ENCODE measurements around the gene ITGBL1.

Gene ITGBL1

DNA sequence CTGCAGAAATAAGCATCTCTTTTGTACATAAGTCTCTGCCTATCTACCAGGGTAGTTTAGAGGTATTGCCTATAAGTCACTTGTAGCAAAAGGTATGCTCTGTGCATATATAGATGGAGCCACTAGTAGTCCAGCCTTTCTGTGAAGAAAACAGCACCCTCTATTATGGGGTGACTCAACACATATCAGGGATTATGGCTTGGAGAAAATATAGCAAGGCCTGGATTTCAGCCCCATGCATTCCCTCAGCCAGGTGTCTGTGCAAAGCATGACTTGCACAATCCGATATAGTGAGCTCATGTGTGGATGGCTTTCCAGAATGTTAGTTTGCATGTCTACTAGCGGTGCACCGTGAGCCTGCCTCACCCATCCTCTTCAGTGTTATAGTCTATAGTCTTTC lies 22.7 kb upstream of the ITGBL1 start:
- H3K4me1 Mint-ChIP-seq, result no peaks in the 10 kb centered on the region
- DNase-seq (no peak), ATAC-seq (replicated peaks) (no peak)
- H3K27ac Mint-ChIP-seq, result no peak overlapping the region
- peaks cover 0 to 5% of the 10 kb centered on the region in 2 donors for H3K27me3 Mint-ChIP-seq
- no peak overlapping the region for H3K4me3 Mint-ChIP-seq
- H3K9me3 Mint-ChIP-seq, result peaks cover 0 to 2% of the 10 kb centered on the region in 2 donors
- H3K36me3 Mint-ChIP-seq, result no peaks in the 10 kb centered on the region

DNA sequence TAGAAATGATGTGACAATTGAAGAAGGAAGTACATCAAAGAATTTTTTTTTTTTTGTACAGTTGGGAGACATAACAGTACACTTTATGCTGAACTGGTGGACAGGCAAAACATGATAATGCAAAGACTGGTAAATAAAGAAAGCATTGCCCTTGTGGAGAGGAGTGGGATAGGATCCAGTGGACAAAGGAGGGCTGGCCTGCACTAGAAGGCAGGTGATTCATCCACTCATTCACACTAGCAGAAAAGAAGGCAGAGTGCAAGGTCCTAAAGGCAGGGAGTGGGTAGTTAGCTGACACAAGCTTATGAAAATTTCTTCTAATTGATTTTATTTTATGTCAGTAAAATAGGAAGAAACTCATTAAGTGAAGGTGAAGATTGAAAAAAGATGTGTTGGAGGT lies 18.6 kb upstream of the ITGBL1 start:
- no peaks in the 10 kb centered on the region for H3K4me1 Mint-ChIP-seq
- H3K27me3 Mint-ChIP-seq, result peaks cover 0 to 5% of the 10 kb centered on the region in 2 donors
- H3K36me3 Mint-ChIP-seq, result no peaks in the 10 kb centered on the region
- no peaks in the 10 kb centered on the region for H3K9me3 Mint-ChIP-seq
- no peak overlapping the region for H3K4me3 Mint-ChIP-seq
- DNase-seq (no peak), ATAC-seq (replicated peaks) (no peak)
- no peak overlapping the region for H3K27ac Mint-ChIP-seq

DNA sequence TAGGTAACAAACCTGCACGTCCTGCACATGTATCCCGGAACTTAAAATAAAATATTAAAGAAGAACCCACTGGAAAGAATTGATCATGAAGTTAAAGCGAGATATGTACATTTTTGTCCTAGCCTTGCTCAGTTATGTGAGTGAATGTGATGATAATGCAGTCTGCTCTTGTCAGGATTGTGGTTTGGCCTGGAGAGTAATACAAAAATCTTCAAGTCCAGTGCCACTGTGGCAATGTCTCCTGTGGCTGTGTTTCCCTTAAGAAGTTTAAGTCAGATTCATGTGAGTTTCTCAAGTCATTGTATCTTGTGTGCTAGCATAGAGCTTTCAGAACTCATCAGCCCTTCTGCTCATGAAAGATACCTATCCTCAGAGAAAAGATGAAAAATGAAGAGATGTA lies 18.0 kb upstream of the ITGBL1 start:
- Mint-ChIP-seq H3K27me3 (peaks cover 0 to 5% of the 10 kb centered on the region in 2 donors), H3K9me3 (no peaks in the 10 kb centered on the region), H3K4me1 (no peaks in the 10 kb centered on the region), H3K36me3 (no peaks in the 10 kb centered on the region), H3K4me3 (no peak overlapping the region), H3K27ac (no peak overlapping the region)
- DNase-seq (no peak), ATAC-seq (replicated peaks) (no peak)

DNA sequence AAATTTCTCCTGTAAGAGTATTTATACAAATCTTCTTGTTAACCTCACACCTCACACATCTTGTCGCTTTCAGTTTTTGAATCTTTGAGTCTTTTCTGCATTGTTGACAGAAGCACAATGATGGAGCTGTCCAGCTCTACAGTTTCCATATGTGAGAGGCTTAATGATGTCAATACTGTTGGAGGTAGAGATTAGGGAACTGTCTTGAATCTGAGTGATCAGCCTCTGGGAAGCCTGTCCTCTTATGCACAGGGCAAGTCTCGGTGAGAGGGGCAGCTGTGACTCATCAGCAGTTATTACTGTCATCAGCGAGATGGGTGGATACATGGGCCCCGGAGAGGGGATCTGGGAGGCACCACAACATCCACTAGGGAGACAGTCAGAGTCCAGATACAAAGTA lies 4.6 kb upstream of the ITGBL1 start:
- no peaks in the 10 kb centered on the region for H3K36me3 Mint-ChIP-seq
- H3K27me3 Mint-ChIP-seq, result peaks cover 5 to 11% of the 10 kb centered on the region in 2 donors
- ATAC-seq (replicated peaks) (no peak), DNase-seq (no peak)
- H3K9me3 Mint-ChIP-seq, result peaks cover 0 to 3% of the 10 kb centered on the region in 2 donors
- no peak overlapping the region for H3K4me3 Mint-ChIP-seq
- H3K27ac Mint-ChIP-seq, result no peak overlapping the region
- no peaks in the 10 kb centered on the region for H3K4me1 Mint-ChIP-seq

DNA sequence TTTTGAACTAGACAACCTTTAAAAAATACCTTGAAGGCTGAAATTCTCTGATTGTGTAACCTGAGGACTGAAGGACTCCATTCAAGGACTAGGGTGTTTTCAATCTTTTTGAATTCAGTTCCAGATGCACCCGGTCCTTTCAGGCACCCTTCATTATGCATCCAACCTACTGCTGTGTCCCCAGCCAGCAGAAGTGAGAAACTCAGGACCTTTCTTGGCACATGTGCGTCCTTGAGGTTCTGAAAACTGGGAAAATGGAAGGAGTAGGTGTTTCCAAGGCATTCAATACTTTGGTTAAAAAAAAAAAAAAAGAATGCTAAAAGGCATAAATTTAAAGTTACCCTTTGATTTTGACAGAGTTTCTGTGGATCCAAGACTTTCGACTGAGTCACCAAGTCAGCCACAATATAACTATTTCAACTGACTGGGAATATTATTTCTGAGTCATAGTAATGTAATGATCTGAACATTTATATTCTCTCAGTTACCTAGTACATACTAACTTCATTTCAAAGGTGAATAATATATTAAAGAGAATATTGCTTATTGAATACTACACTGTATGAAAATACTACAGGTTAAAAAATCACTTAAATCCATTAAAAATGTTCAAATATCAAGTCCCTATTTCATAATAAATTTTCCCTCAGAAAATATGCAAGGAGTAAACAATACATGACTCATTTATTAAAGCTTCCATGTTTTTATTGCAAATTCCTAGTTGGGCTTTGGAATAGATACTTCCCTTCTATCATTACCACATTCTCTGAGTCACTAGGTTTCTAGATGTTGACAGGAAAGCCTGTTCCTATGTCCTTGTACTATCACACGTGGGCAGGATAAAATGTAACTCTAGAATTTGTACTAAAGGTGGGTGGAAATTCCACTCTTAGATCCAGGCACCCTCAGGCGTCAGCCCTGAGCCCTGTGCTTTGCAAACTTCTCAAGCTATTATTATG lies 2.4 kb upstream of the ITGBL1 start:
- no peak overlapping the region for H3K4me3 Mint-ChIP-seq
- H3K9me3 Mint-ChIP-seq, result peaks cover 0 to 2% of the 10 kb centered on the region in 2 donors
- DNase-seq (no peak), ATAC-seq (replicated peaks) (no peak)
- peaks cover 20 to 22% of the 10 kb centered on the region in 2 donors for H3K27me3 Mint-ChIP-seq
- H3K27ac Mint-ChIP-seq, result no peak overlapping the region
- H3K36me3 Mint-ChIP-seq, result no peaks in the 10 kb centered on the region
- no peaks in the 10 kb centered on the region for H3K4me1 Mint-ChIP-seq

DNA sequence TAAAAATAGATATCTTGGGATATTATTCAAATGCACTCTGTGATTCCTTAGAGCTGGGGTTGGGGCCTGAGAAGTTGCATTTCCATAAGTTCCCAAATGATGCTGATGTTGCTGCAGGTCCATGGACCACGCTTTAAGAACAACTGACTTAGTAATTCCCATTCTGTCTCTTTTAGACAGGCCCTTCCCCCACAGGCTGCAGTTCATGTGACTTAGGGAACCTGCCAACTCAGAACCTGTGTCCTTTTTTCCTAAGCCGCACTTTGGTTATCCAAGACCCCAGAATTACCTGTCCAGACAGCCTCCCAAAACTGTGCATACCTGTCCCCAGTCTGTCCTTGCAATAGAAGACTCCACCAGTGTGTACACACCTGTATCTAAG lies 1.7 kb upstream of the ITGBL1 start:
- Mint-ChIP-seq H3K4me1 (no peaks in the 10 kb centered on the region), H3K27ac (no peak overlapping the region), H3K27me3 (peaks cover 20 to 23% of the 10 kb centered on the region in 2 donors)

DNA sequence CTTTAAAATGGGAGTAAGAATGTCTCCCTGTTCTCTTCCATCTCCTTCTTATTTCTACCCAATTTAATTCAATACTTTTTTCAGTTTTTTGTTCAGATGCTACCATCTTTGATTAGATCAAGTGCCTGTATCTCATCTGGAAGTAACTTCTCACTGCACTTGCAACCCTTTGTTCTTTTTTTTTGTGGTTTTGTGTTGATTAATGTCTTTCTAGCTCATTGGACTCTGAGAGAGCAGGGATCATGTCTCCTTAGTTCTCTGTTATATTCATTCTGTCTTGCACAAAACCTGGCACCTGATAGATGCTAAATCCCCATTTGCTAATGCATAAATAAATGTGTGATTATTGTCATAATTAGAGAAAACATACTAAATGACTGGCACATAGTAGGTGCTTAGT lies 834 bp upstream of the ITGBL1 start:
- Mint-ChIP-seq H3K27me3 (peaks cover 20 to 23% of the 10 kb centered on the region in 2 donors), H3K9me3 (peaks cover 0 to 2% of the 10 kb centered on the region in 2 donors), H3K36me3 (no peaks in the 10 kb centered on the region), H3K4me1 (no peaks in the 10 kb centered on the region), H3K27ac (no peak overlapping the region), H3K4me3 (no peak overlapping the region)
- DNase-seq, result no peak
- ATAC-seq (replicated peaks), result no peak

More for the DNA sequence above, 1.7 kb upstream of the ITGBL1 start:
- no peak for ATAC-seq (replicated peaks)
- H3K4me3 Mint-ChIP-seq, result no peak overlapping the region
- DNase-seq, result no peak
- H3K9me3 Mint-ChIP-seq, result peaks cover 0 to 2% of the 10 kb centered on the region in 2 donors
- no peaks in the 10 kb centered on the region for H3K36me3 Mint-ChIP-seq

DNA sequence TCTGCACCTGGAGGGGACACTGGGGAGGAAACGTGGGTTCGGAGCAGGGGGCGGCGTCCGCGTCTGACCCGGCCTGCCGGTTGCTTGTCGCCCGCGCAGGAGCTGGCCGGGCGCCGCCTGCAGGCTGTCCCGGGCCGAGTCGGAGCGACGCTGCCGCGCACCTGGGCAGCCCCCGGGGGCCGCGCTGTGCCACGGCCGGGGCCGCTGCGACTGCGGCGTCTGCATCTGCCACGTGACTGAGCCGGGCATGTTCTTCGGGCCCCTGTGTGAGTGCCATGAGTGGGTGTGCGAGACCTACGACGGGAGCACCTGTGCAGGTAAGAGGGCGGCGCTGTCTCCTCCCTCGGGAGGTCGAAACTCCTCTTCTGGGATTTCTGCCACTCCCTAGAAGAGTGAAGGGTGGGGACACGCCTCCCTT lies 1.3 kb downstream of the ITGBL1 start:
- Mint-ChIP-seq H3K36me3 (no peaks in the 10 kb centered on the region), H3K27ac (no peak overlapping the region), H3K4me1 (no peaks in the 10 kb centered on the region), H3K4me3 (no peak overlapping the region), H3K9me3 (peaks cover 0 to 2% of the 10 kb centered on the region in 2 donors), H3K27me3 (peaks cover 20 to 23% of the 10 kb centered on the region in 2 donors)
- DNase-seq (no peak), ATAC-seq (replicated peaks) (no peak)

DNA sequence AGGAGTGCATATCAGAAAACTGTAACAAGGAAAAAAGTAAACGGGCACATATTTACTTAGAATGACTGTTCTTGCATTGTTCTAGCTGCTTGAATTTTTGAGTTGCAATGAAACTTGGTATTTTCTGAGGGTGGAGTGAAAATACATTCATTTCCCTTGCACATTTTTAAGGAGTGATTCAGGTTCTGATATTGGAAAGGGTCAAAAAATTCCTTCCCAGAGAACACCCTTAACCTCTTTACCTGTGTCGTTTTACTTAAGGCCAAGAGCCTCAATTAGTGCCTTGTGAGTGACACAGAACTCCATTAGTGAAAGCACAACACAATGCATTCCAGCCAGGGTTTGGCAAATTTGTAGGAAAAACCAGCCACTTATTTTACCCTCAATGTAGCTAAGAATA lies 2.3 kb downstream of the ITGBL1 start:
- Mint-ChIP-seq H3K4me3 (no peak overlapping the region), H3K27ac (no peak overlapping the region), H3K4me1 (no peaks in the 10 kb centered on the region), H3K27me3 (peaks cover 20 to 23% of the 10 kb centered on the region in 2 donors), H3K36me3 (no peaks in the 10 kb centered on the region), H3K9me3 (peaks cover 0 to 2% of the 10 kb centered on the region in 2 donors)
- DNase-seq (no peak), ATAC-seq (replicated peaks) (no peak)

DNA sequence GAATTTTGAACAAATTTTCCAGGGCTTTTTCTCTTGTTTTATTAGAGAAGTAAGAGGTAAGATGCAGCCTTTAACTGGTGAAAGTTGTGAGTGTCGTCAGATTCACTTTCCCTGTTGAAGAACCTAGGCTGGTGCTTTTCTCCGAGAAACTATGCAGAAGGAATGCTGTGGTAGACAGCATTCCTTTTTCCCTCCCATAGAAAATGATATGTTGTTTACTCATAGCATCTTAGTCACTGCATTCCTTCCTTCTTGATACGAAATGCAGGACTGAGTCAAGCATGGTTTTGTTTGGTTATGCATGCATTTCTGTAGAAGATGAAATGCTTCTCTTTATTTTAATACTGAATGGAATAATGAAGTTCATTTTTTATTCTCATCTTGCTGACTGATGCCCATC lies 3.4 kb downstream of the ITGBL1 start:
- peaks cover 6 to 9% of the 10 kb centered on the region in 2 donors for H3K9me3 Mint-ChIP-seq
- H3K36me3 Mint-ChIP-seq, result no peaks in the 10 kb centered on the region
- ATAC-seq (replicated peaks), result no peak
- no peak overlapping the region for H3K27ac Mint-ChIP-seq
- H3K4me3 Mint-ChIP-seq, result no peak overlapping the region
- peaks cover 20 to 23% of the 10 kb centered on the region in 2 donors for H3K27me3 Mint-ChIP-seq
- no peaks in the 10 kb centered on the region for H3K4me1 Mint-ChIP-seq
- no peak for DNase-seq

DNA sequence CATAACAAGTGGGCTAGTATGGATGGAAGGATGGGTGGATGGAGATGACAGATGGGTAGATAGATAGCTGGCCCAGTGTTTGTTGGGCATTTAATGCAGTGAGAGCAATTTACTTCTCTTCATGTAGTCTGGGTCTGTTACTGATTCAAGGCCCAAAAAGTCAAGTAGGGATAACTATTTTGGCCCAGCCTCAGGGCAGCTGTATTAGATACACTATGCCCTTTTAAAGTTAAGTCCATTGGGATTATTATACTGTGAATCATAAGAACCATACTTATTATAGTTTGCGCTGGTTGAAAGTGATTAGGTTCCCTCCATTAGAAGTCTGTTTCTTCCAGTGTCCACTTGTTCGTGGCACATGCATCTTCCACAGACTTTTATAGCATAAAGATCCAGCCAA lies 4.7 kb downstream of the ITGBL1 start:
- no peak overlapping the region for H3K4me3 Mint-ChIP-seq
- H3K27ac Mint-ChIP-seq, result no peak overlapping the region
- H3K36me3 Mint-ChIP-seq, result no peaks in the 10 kb centered on the region
- peaks cover 6 to 9% of the 10 kb centered on the region in 2 donors for H3K9me3 Mint-ChIP-seq
- DNase-seq (no peak), ATAC-seq (replicated peaks) (no peak)
- no peaks in the 10 kb centered on the region for H3K4me1 Mint-ChIP-seq
- H3K27me3 Mint-ChIP-seq, result peaks cover 14 to 23% of the 10 kb centered on the region in 2 donors

DNA sequence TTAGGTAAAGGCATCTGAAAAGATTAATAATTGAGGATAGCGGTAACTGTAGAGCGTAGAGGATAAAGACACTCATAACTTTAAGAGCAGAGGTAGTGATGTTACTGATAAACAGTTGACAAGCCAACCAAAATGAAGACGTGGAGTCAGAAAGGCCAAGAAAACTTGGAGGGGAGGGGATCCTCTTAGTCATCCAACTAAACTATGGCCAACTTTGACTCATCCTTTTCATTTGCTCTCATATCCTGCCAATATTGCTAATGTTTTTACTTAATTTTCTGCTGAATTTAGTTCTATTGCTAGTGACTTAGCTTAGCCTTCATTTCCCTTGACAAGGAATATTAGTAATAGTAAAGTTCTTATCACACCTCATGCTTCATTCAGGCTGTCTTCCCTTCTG lies 13.4 kb downstream of the ITGBL1 start:
- Mint-ChIP-seq H3K36me3 (no peaks in the 10 kb centered on the region), H3K4me1 (no peaks in the 10 kb centered on the region), H3K4me3 (no peak overlapping the region), H3K27ac (no peak overlapping the region), H3K9me3 (no peaks in the 10 kb centered on the region), H3K27me3 (no peaks in the 10 kb centered on the region)
- ATAC-seq (replicated peaks) (no peak), DNase-seq (no peak)

DNA sequence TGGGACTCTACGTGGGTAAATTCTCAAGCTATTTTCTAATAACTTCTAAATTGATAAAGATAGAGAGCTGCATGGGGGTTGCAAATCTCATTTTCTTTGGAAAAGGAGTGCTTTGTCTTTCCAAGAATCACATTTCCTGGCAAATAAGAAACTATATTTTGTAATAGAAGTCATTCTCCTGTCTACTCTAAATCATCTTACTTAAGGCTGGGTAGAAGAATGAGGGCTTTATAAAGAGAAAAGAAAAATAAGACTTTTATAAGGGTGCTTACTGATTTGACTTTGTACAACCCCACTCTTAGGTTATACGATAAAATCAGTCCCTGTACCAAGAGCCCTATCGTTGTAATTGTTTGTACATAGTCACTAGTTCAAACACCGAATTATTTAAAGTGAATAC lies 14.9 kb downstream of the ITGBL1 start:
- Mint-ChIP-seq H3K9me3 (no peaks in the 10 kb centered on the region), H3K27ac (no peak overlapping the region), H3K4me3 (no peak overlapping the region), H3K36me3 (no peaks in the 10 kb centered on the region), H3K4me1 (no peaks in the 10 kb centered on the region), H3K27me3 (no peaks in the 10 kb centered on the region)
- no peak for ATAC-seq (replicated peaks)
- DNase-seq, result no peak

DNA sequence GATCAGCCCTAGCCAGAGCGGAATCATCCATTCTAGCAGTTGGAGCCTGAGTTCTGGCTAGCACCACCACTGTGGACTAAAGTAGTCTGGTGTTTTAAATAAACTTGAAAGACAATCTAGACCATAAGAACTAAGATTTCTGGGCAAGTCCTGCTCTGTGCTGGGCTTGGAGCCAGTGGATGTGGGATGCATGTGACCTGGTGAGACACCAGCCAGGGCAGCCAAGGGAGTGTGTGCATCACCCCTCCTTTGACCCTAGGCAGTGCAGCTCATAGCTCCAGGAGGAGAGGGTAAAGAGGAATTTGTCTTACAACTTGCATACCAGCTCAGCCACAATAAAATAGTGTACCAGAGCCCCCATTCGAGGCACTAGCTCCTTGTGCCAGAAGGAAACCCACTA lies 21.0 kb downstream of the ITGBL1 start:
- peaks cover 6 to 7% of the 10 kb centered on the region in 2 donors for H3K27me3 Mint-ChIP-seq
- ATAC-seq (replicated peaks), result no peak
- no peak overlapping the region for H3K4me3 Mint-ChIP-seq
- H3K4me1 Mint-ChIP-seq, result no peaks in the 10 kb centered on the region
- H3K36me3 Mint-ChIP-seq, result no peaks in the 10 kb centered on the region
- H3K9me3 Mint-ChIP-seq, result no peaks in the 10 kb centered on the region
- no peak overlapping the region for H3K27ac Mint-ChIP-seq
- no peak for DNase-seq

DNA sequence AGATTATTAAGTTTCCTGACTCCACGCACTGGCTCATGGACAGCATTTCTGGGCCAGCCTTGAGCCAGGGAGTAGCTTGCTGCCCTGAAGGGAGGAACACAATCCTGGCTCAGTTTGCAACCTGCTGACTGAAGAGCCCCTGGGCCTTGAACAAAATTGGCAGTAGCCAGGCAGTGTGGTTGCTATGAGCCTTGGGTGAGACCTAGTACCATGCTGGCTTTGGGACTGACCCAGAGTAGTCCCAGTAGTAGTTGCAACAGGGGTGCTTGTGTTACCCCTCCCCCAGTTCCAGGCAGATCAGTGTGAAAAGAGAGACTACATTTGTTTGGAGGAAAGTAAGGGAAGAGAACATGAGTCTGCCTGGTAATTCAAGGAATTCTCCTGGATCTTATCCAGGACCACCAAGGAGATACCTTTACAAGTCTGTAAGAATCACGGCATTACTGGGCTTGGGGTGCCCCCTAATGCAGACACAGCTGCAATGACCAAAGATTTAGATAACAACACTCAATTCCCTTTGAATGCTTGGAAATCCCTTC lies 22.0 kb downstream of the ITGBL1 start:
- ATAC-seq (replicated peaks) (no peak), DNase-seq (no peak)
- Mint-ChIP-seq H3K4me1 (no peaks in the 10 kb centered on the region), H3K27ac (no peak overlapping the region), H3K36me3 (no peaks in the 10 kb centered on the region), H3K4me3 (no peak overlapping the region), H3K9me3 (peaks cover 0 to 3% of the 10 kb centered on the region in 2 donors), H3K27me3 (peaks cover 6 to 7% of the 10 kb centered on the region in 2 donors)
